ENCODE data around the gene TNFSF9. TPM values are rescaled to one million over a fixed set of nuclear protein-coding genes. Genes with fewer than 3 reads are reported as not detected.
A peak's percentile ranks its signal among the peaks of the same experiment; 100 is the strongest.
"Not testable (repeated sequence)": the region's sequence is repeated elsewhere in the genome, so short reads cannot be mapped to it uniquely, and the experiment has no call there.

The TNFSF9 gene
- total and polyA plus RNA-seq, 2 of the 8 experiments (the other 6 are each of a cell fraction or from before 2014, with no cell fraction given) = 1.7 to 4.4 TPM

- H2BK5ac ChIP-seq (ENCODE audit: low read depth, low read length); H4K8ac ChIP-seq (ENCODE audit: extremely low read depth, insufficient read depth, low read length); H3K9ac ChIP-seq (replicated peaks in 1 of 4; ENCODE audit: extremely low read depth in 1 of 4, low read depth in 3 of 4, low read length in 3 of 4); H3K9me3 ChIP-seq (ENCODE audit: insufficient read depth in 2 of 2, low read depth in 1 of 2, low read length in 1 of 2); FAIRE-seq; H4K20me1 ChIP-seq (replicated peaks in 1 of 2; ENCODE audit: control insufficient read depth in 1 of 2, insufficient read depth in 2 of 2, low read length in 2 of 2); H3K4me1 ChIP-seq (replicated peaks in 1 of 4; ENCODE audit: control insufficient read depth in 3 of 4, insufficient read depth in 4 of 4, low read length in 3 of 4); H3K79me2 ChIP-seq (ENCODE audit: control insufficient read depth in 1 of 2, insufficient read depth in 2 of 2, low read length in 2 of 2); H3K27ac ChIP-seq (ENCODE audit: low read depth, low read length); H2BK120ac ChIP-seq (replicated peaks; ENCODE audit: low read depth, low read length); H3K27me3 ChIP-seq (replicated peaks in 1 of 4; ENCODE audit: control insufficient read depth in 3 of 4, extremely low read depth in 1 of 4, insufficient read depth in 3 of 4, low read length in 3 of 4); H3K14ac ChIP-seq (ENCODE audit: insufficient read length); H3K56ac ChIP-seq (replicated peaks; ENCODE audit: insufficient read length, low read depth, low read length); H2AK5ac ChIP-seq (ENCODE audit: low read depth, low read length); DNase-seq (ENCODE audit: low read depth in 1 of 2, low spot score in 2 of 2); H3K36me3 ChIP-seq (ENCODE audit: control insufficient read depth in 2 of 4, insufficient read depth in 4 of 4, low read length in 3 of 4); H3K79me1 ChIP-seq (ENCODE audit: low read depth, low read length); H3K23me2 ChIP-seq (ENCODE audit: low read depth, low read length); H4K5ac ChIP-seq (ENCODE audit: insufficient read length, low read depth, low read length); H3K4ac ChIP-seq (replicated peaks; ENCODE audit: insufficient read length, low read depth, low read length); H3K4me2 ChIP-seq (ENCODE audit: insufficient read depth in 1 of 2, low read depth in 2 of 2, low read length in 2 of 2); H3K18ac ChIP-seq (ENCODE audit: extremely low read depth, low read length); H4K91ac ChIP-seq (replicated peaks; ENCODE audit: insufficient read length, low read length); H3K23ac ChIP-seq (ENCODE audit: insufficient read length); H3K4me3 ChIP-seq (ENCODE audit: extremely low read depth in 1 of 4, insufficient read depth in 2 of 4, low read depth in 3 of 4, low read length in 4 of 4): not testable (repeated sequence)
- WGBS, 2 experiments (ENCODE audit: extremely low coverage in 1 of 2, insufficient coverage in 1 of 2, insufficient read length in 1 of 2, insufficient replicate concordance in 2 of 2, low coverage in 1 of 2, low lambda C conversion rate in 2 of 2, missing lambda C conversion rate in 1 of 2) = 82% methylated on average over 5 of the region's 6 CpGs; no CpG with 5 or more reads in 1 of the 2 experiments
- peak overlapping the region; percentile 75; the same call in 1 of the 2 replicates for H2BK12ac ChIP-seq (ENCODE audit: low read depth, low read length)
- ChIA-PET CTCF (ENCODE audit: partially characterized antibody) (interaction anchor here (1.0 to 2.8 kb wide), 7 partner anchors 10 to 217 kb away, joined by 3 to 11 read pairs (median 4); no protein-coding TSS in a partner anchor), POLR2A (ENCODE audit: partially characterized antibody) (interaction anchor here (1.0 to 2.9 kb wide), 3 partner anchors 15 to 40 kb away, joined by 3 to 10 read pairs (median 7); partner anchors contain the start of genes CD70 and TNFSF9)
- H2BK20ac ChIP-seq (ENCODE audit: low read length) = peak overlapping the region; percentile 32; the same call in 1 of the 2 replicates
- H2BK15ac ChIP-seq (ENCODE audit: low read length) = peak overlapping the region; percentile 72; the same call in 1 of the 2 replicates
- H2AFZ ChIP-seq (ENCODE audit: low read length) = 0 out of 2 replicates have a peak overlapping the region, but pooled peaks have one; percentile 7
These were observed 19.9 kb downstream of the TNFSF9 start for GRCh38 chr19:6550679-6551078.

All from H1 (cell line).